ENCODE results near the gene MID1. TPM values are rescaled to one million over a fixed set of nuclear protein-coding genes. Genes with fewer than 3 reads are reported as not detected.

The MID1 gene
- total RNA-seq, 4 donors from 2014 or later, result 6.7 to 17.7 (median 10.9) TPM

- Histone ChIP-seq H3K27me3 (no peaks in the 10 kb centered on the region), H3K27ac (no peak overlapping the region), H3K9me3 (no peaks in the 10 kb centered on the region), H3K4me1 (peaks cover 0 to 14% (median 0%) of the 10 kb centered on the region in 4 donors), H3K36me3 (no peaks in the 10 kb centered on the region), H3K4me3 (no peak overlapping the region)
- DNase-seq (ENCODE audit: low spot score in 2 of 2), result no peak
- 78 to 97% methylated on average over 7 of the region's 7 CpGs for WGBS, 2 donors
- TF ChIP-seq CTCF (IDR thresholded peaks at IDR 0.05) (no peak), EP300 (IDR thresholded peaks at IDR 0.05) (no peak), POLR2A (IDR thresholded peaks at IDR 0.05) (no peak)
Measured at GRCh38 chrX:10631416-10632145, 11.2 kb upstream of the MID1 start.

DNA sequence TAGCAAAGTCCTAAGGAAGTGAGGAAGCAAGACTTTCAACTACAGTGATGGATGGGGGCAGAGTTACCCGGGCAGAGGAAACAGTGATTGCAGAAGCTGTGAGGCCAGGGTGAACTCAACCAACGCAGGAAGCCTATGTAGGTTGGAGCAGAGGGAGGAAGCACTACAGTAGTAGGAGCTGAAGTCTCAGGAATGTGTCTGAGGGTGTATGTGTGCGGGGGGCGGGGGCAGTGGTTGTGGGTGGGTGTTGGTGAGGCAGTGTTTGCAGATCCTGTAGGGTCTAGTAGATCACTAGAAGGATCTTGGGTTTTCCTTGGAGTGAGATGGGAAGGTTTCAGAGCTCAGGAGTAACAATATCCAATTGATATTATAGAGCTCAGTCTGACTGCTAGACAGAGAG lies 9.9 kb upstream of the MID1 start:
- WGBS, 2 donors, result 54 to 68% methylated on average over 4 of the region's 4 CpGs
- Histone ChIP-seq H3K9me3 (no peaks in the 10 kb centered on the region), H3K36me3 (no peaks in the 10 kb centered on the region), H3K4me1 (peaks cover 0 to 13% (median 0%) of the 10 kb centered on the region in 4 donors), H3K27me3 (no peaks in the 10 kb centered on the region), H3K4me3 (no peak overlapping the region), H3K27ac (no peak overlapping the region)
- DNase-seq (ENCODE audit: low spot score in 2 of 2), result no peak
- TF ChIP-seq EP300 (IDR thresholded peaks at IDR 0.05) (no peak), POLR2A (IDR thresholded peaks at IDR 0.05) (no peak), CTCF (IDR thresholded peaks at IDR 0.05) (no peak)

DNA sequence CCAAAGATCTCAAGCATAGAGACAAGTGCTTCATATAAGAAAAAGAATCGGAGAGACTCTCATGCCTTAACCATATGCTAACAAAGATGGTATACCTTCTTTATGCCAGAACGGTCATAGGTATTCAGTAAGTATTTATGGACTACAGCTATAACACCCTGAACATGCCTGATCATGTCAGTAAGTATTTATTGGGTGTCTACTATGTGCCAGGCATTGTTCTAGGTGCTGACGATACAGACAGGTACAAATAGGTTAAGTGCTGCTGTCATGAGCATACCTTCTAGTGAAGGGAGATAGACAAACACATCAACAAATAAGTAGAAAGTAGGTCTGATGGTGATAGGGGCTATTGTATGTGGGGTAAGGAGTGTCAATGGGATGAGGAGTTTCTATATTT lies 9.5 kb upstream of the MID1 start:
- DNase-seq (ENCODE audit: low spot score in 2 of 2), result no peak
- no peaks in the 10 kb centered on the region for H3K27me3 ChIP-seq
- no peak overlapping the region for H3K27ac ChIP-seq
- H3K36me3 ChIP-seq, result no peaks in the 10 kb centered on the region
- peaks cover 0 to 9% (median 0%) of the 10 kb centered on the region in 4 donors for H3K4me1 ChIP-seq
- H3K9me3 ChIP-seq, result no peaks in the 10 kb centered on the region
- 95 to 100% methylated on average over 3 of the region's 3 CpGs for WGBS, 2 donors
- H3K4me3 ChIP-seq, result no peak overlapping the region
- TF ChIP-seq EP300 (IDR thresholded peaks at IDR 0.05), result no peak

- H3K36me3 ChIP-seq, result no peaks in the 10 kb centered on the region
- 88 to 89% methylated on average over 3 of the region's 3 CpGs for WGBS, 2 donors
- no peaks in the 10 kb centered on the region for H3K9me3 ChIP-seq
- TF ChIP-seq EP300 (IDR thresholded peaks at IDR 0.05) (no peak), POLR2A (IDR thresholded peaks at IDR 0.05) (no peak), CTCF (IDR thresholded peaks at IDR 0.05) (no peak)
- H3K27ac ChIP-seq, result no peak overlapping the region
- H3K4me3 ChIP-seq, result no peak overlapping the region
- peaks cover 0 to 7% (median 0%) of the 10 kb centered on the region in 4 donors for H3K4me1 ChIP-seq
- no peaks in the 10 kb centered on the region for H3K27me3 ChIP-seq
- no peak for DNase-seq (ENCODE audit: low spot score in 2 of 2)
Measured at GRCh38 chrX:10628906-10629305, 8.5 kb upstream of the MID1 start.

GRCh38 chrX:10622197-10622596 lies 1.8 kb upstream of the MID1 start:
- H3K4me1 ChIP-seq, result peaks cover 0 to 4% (median 0%) of the 10 kb centered on the region in 4 donors
- WGBS, 2 donors, result 54 to 71% methylated on average over 3 of the region's 3 CpGs
- peaks cover 0 to 14% of the 10 kb centered on the region in 2 donors for H3K27me3 ChIP-seq
- no peak overlapping the region for H3K4me3 ChIP-seq
- no peak for DNase-seq (ENCODE audit: low spot score in 2 of 2)
- no peak overlapping the region for H3K27ac ChIP-seq
- no peak for TF ChIP-seq CTCF (IDR thresholded peaks at IDR 0.05)
- TF ChIP-seq POLR2A (IDR thresholded peaks at IDR 0.05), result no peak
- no peak for TF ChIP-seq EP300 (IDR thresholded peaks at IDR 0.05)
- no peaks in the 10 kb centered on the region for H3K36me3 ChIP-seq
- H3K9me3 ChIP-seq, result no peaks in the 10 kb centered on the region

Measured in tibial nerve (tissue), 4 donors.